ENCODE results near the gene GPR61. TPM values are rescaled to one million over a fixed set of nuclear protein-coding genes. Genes with fewer than 3 reads are reported as not detected.

GPR61 gene
- total and polyA plus RNA-seq, 9 of the 15 experiments (the other 6 are each of a cell fraction or from before 2014, with no cell fraction given): 0.04 to 1.1 (median 0.25) TPM; not detected in 4

GRCh38 chr1:109509176-109510134 is 30.2 kb upstream of the GPR61 start, which contains the start of gene AMIGO1 (continued):
- peak in 1 of 2 experiments; percentile 54; a peak in 2 of 4 replicates for TF ChIP-seq MAZ (CRISPR knock-in tag; conservative IDR thresholded peaks at IDR 0.05 in 1 of 2, IDR thresholded peaks at IDR 0.05 in 1 of 2)
- TF ChIP-seq AFF4 (CRISPR knock-in tag; IDR thresholded peaks at IDR 0.05): no peak
- TF ChIP-seq ZNF561 (CRISPR knock-in tag; conservative IDR thresholded peaks at IDR 0.05): no peak
- no peak for TF ChIP-seq SRSF7 (optimal IDR thresholded peaks at IDR 0.05; ENCODE audit: low read depth, low read length)
- no peak for TF ChIP-seq TFAM (CRISPR knock-in tag; conservative IDR thresholded peaks at IDR 0.05)
- TF ChIP-seq ZNF277 (CRISPR knock-in tag; IDR thresholded peaks at IDR 0.05; ENCODE audit: borderline replicate concordance): no peak
- no peak for TF ChIP-seq KDM4B (IDR thresholded peaks at IDR 0.05; ENCODE audit: borderline replicate concordance in 2 of 2, low read depth in 1 of 2)
- TF ChIP-seq TARDBP (IDR thresholded peaks at IDR 0.05): no peak
- TF ChIP-seq NR2C1 (IDR thresholded peaks at IDR 0.05): no peak
- no peak for TF ChIP-seq NR2C1 (tag; IDR thresholded peaks at IDR 0.05)
- no peak for TF ChIP-seq ADNP (tag; IDR thresholded peaks at IDR 0.05)
- no peak for TF ChIP-seq DPF2 (IDR thresholded peaks at IDR 0.05)
- TF ChIP-seq BCLAF1 (IDR thresholded peaks at IDR 0.05; ENCODE audit: borderline replicate concordance in 1 of 2, control insufficient read depth in 1 of 2, low read depth in 2 of 2, low read length in 1 of 2): no peak
- no peak for TF ChIP-seq CEBPZ (IDR thresholded peaks at IDR 0.05; ENCODE audit: borderline replicate concordance, low read depth, low read length)

All from K562 (cell line).